B cell (primary cell): ENCODE results near the gene RNF207. TPM values are rescaled to one million over a fixed set of nuclear protein-coding genes. Genes with fewer than 3 reads are reported as not detected.

Source experiments
- ATAC-seq: fragments of 200-7000 bp; cut with Tn5 transposase; one replicate; pipeline ENCODE4 v1.10.0; 2021; ENCODE audit warnings: low read depth, mild to moderate bottlenecking, moderate number of reproducible peaks, moderate library complexity
- CTCF ChIA-PET: fragments of 350-600 bp; sonication (Branson Sonifier 250); formaldehyde crosslinking; loops from one replicate; lab custom pipeline; 2021; ENCODE audit warnings: antibody characterized with exemption, inconsistent platforms; lab: Charles Lee
- POLR2A ChIA-PET: fragments of 350-600 bp; sonication (Branson Sonifier 250); formaldehyde crosslinking; loops from one replicate; lab custom pipeline; 2021; ENCODE audit warnings: antibody characterized with exemption; lab: Charles Lee
- DNase-seq: peaks from one replicate; pipeline ENCODE4 v3.0.0; 2013
- H2AFZ ChIP-seq: 2 replicates; pipeline ENCODE4 v1.6.1; 2012; ENCODE audit warnings: mild to moderate bottlenecking, low read depth, low read length; ENCODE audit not compliant: insufficient read depth, poor library complexity, severe bottlenecking
- H3K27ac ChIP-seq, 2 donors: 1 replicate in 1 of 2; 2 replicates in 1 of 2; pipeline ENCODE4 v1.5.1; 2012 to 2013; ENCODE audit warnings: low read length in 2 of 2, mild to moderate bottlenecking in 2 of 2, moderate library complexity in 1 of 2
- H3K27me3 ChIP-seq, 4 experiments: fragments of 200-600 bp in 1 of 4; sonication (generic) in 1 of 4; replicated peaks in 1 of 4; 1 replicate in 2 of 4; 2 replicates in 2 of 4; pipeline versions ENCODE4 v1.6.1 to v1.7.0; 2013 to 2016; ENCODE audit warnings: low read length in 3 of 4, mild to moderate bottlenecking in 2 of 4, mixed read lengths in 1 of 4, moderate library complexity in 1 of 4; ENCODE audit not compliant: insufficient read depth in 4 of 4, control insufficient read depth in 3 of 4; ENCODE audit errors: control extremely low read depth in 1 of 4
- H3K36me3 ChIP-seq, 2 experiments: replicated peaks in 1 of 2; 1 replicate in 1 of 2; 2 replicates in 1 of 2; pipeline versions ENCODE4 v1.6.1 to v1.7.1; 2013; ENCODE audit warnings: low read length in 1 of 2; ENCODE audit not compliant: insufficient read depth in 2 of 2, control insufficient read depth in 1 of 2; ENCODE audit errors: control extremely low read depth in 1 of 2, extremely low read depth in 1 of 2
- H3K4me1 ChIP-seq, 2 donors: fragments of 200-600 bp in 1 of 2; sonication (generic) in 1 of 2; 1 replicate in 1 of 2; 2 replicates in 1 of 2; pipeline versions ENCODE4 v1.5.1 to v1.6.1; 2013 to 2017; ENCODE audit warnings: low read length in 2 of 2; ENCODE audit not compliant: control insufficient read depth in 2 of 2, insufficient read depth in 2 of 2
- H3K4me2 ChIP-seq: replicated peaks from 2 replicates; pipeline ENCODE3; 2012; ENCODE audit warnings: mild to moderate bottlenecking, low read depth, low read length; ENCODE audit not compliant: poor library complexity, severe bottlenecking
- H3K4me3 ChIP-seq, 5 experiments: fragments of 200-600 bp in 1 of 5; sonication (generic) in 1 of 5; 1 replicate in 3 of 5; 2 replicates in 2 of 5; pipeline versions ENCODE4 v1.5.1 to v1.7.0; 2011 to 2016; ENCODE audit warnings: low read length in 4 of 5, mild to moderate bottlenecking in 4 of 5, low read depth in 2 of 5, control low read depth in 1 of 5, moderate library complexity in 1 of 5; ENCODE audit not compliant: insufficient read depth in 1 of 5; ENCODE audit errors: control extremely low read depth in 1 of 5, extremely low read depth in 1 of 5
- H3K79me2 ChIP-seq: fragments of 200-600 bp; sonication (generic); one replicate; pipeline ENCODE4 v1.6.0; 2016; ENCODE audit warnings: low read length; ENCODE audit not compliant: control insufficient read depth, insufficient read depth
- H3K9ac ChIP-seq: fragments of 200-600 bp; sonication (generic); 2 replicates; pipeline ENCODE4 v1.6.1; 2017; ENCODE audit warnings: mild to moderate bottlenecking, low read length, moderate library complexity
- H3K9me3 ChIP-seq, 3 donors: one replicate each; pipeline versions ENCODE4 v1.6.1 to v1.7.1; 2013; ENCODE audit warnings: low read length in 2 of 3; ENCODE audit not compliant: control insufficient read depth in 2 of 3, insufficient read depth in 1 of 3; ENCODE audit errors: control extremely low read depth in 1 of 3
- H4K20me1 ChIP-seq: 2 replicates; pipeline ENCODE4 v1.6.0; 2012; ENCODE audit warnings: mild to moderate bottlenecking, low read length; ENCODE audit not compliant: insufficient read depth, control insufficient read depth, poor library complexity, severe bottlenecking
- H3K27ac Mint-ChIP-seq: one replicate; pipeline ENCODE4 v1.8.0; 2021; ENCODE audit warnings: mixed read lengths
- H3K27me3 Mint-ChIP-seq: one replicate; pipeline ENCODE4 v1.8.0; 2021; ENCODE audit warnings: mixed read lengths
- H3K4me1 Mint-ChIP-seq: one replicate; pipeline ENCODE4 v1.8.0; 2021; ENCODE audit warnings: mixed read lengths
- H3K4me3 Mint-ChIP-seq: one replicate; pipeline ENCODE4 v1.8.0; 2021; ENCODE audit warnings: mixed read lengths
- H3K9me3 Mint-ChIP-seq: one replicate; pipeline ENCODE4 v1.8.0; 2022; ENCODE audit warnings: mixed read lengths; ENCODE audit not compliant: insufficient read depth
- CTCF ChIP-seq: fragments of 200-600 bp; IDR thresholded peaks from one replicate; pipeline ENCODE4 v1.8.0; 2022; ENCODE audit warnings: antibody characterized with exemption, mild to moderate bottlenecking
- EZH2 ChIP-seq: IDR thresholded peaks from 2 replicates; pipeline ENCODE4 v1.6.1; 2012; ENCODE audit warnings: borderline replicate concordance, low read depth, mild to moderate bottlenecking, moderate library complexity, low read length; ENCODE audit not compliant: insufficient read depth, poor library complexity, severe bottlenecking
- WGBS: methylation state at CpG from one replicate; pipeline ENCODE4 v1.1.5; 2013; ENCODE audit warnings: missing lambda C conversion rate; ENCODE audit not compliant: insufficient coverage; 5-methylcytosine and 5-hydroxymethylcytosine counted together
- intact Hi-C: fragments of 100-400 bp; cut with micrococcal nuclease; formaldehyde crosslinking; loops from one replicate; pipeline ENCODE4 v1.10.0; 2022
- polyA plus RNA-seq: library from polyadenylated mRNA; depleted of rRNA; stranded (reverse); fragments of >200 nt; gene quantifications from 2 replicates; pipeline ENCODE4 v1.2.3, GENCODE V29; 2012
- total RNA-seq, 2 donors: library from RNA; stranded (reverse); fragments of 120-200 nt in 1 of 2; gene quantifications; 1 replicate in 1 of 2; 2 replicates in 1 of 2; pipeline versions ENCODE4 v1.2.3 to v1.2.4, GENCODE V29; 2013 to 2022

RNF207 gene
- total and polyA plus RNA-seq, 2 donors (not counting 1 experiment from before 2014, with no cell fraction given) = 1.5 to 6.8 TPM

- Histone ChIP-seq H3K4me2 (no peak overlapping the region), H3K27me3 (peaks cover 0 to 9% (median 4%) of the 10 kb centered on the region in 4 experiments), H3K79me2 (no peaks in the 10 kb centered on the region), H2AFZ (no peak overlapping the region), H3K36me3 (no peaks in the 10 kb centered on the region), H3K27ac (no peak overlapping the region), H3K9ac (no peak overlapping the region), H3K9me3 (no peaks in the 10 kb centered on the region), H3K4me1 (no peaks in the 10 kb centered on the region), H4K20me1 (no peaks in the 10 kb centered on the region), H3K4me3 (no peak overlapping the region)
- intact Hi-C loops = no loop called here
- Mint-ChIP-seq H3K27me3 (peaks cover 13% of the 10 kb centered on the region), H3K27ac (no peak overlapping the region), H3K4me1 (no peaks in the 10 kb centered on the region), H3K9me3 (no peaks in the 10 kb centered on the region), H3K4me3 (no peak overlapping the region)
- no peak for DNase-seq
- CTCF ChIA-PET = no interaction called here
- ATAC-seq = no peak
- 53% methylated on average over 18 of the region's 19 CpGs for WGBS
- POLR2A ChIA-PET = no interaction called here
- TF ChIP-seq CTCF (no peak), EZH2 (no peak)
Observed at GRCh38 chr1:6170742-6171201, 35.1 kb upstream of the RNF207 start.

GRCh38 chr1:6171548-6172124 is 34.3 kb upstream of the RNF207 start:
- WGBS = 37% methylated on average over 7 of the region's 10 CpGs
- Mint-ChIP-seq H3K27me3 (peaks cover 13% of the 10 kb centered on the region), H3K4me3 (no peak overlapping the region), H3K9me3 (no peaks in the 10 kb centered on the region), H3K27ac (no peak overlapping the region), H3K4me1 (no peaks in the 10 kb centered on the region)
- no peak overlapping the region for H2AFZ ChIP-seq
- no peaks in the 10 kb centered on the region for H3K79me2 ChIP-seq
- no peak overlapping the region for H3K9ac ChIP-seq
- POLR2A ChIA-PET = no interaction called here
- no peak overlapping the region for H3K4me2 ChIP-seq
- no peak overlapping the region for H3K27ac ChIP-seq
- H3K4me1 ChIP-seq = no peaks in the 10 kb centered on the region
- peaks cover 0 to 17% (median 4%) of the 10 kb centered on the region in 4 experiments for H3K27me3 ChIP-seq
- no peaks in the 10 kb centered on the region for H3K9me3 ChIP-seq
- H3K36me3 ChIP-seq = no peaks in the 10 kb centered on the region
- DNase-seq = no peak
- no peak for TF ChIP-seq EZH2
- no peak for TF ChIP-seq CTCF
- H4K20me1 ChIP-seq = no peaks in the 10 kb centered on the region
- intact Hi-C loops = no loop called here
- no peak for ATAC-seq
- H3K4me3 ChIP-seq = no peak overlapping the region
- CTCF ChIA-PET = no interaction called here
